IMR-90 (cell line): ENCODE measurements around the gene MPZL1. TPM values are rescaled to one million over a fixed set of nuclear protein-coding genes. Genes with fewer than 3 reads are reported as not detected.

Source experiments
- ATAC-seq: fragments of 200-7000 bp; cut with Tn5 transposase; 2 replicates; pipeline ENCODE4 v1.9.1; 2020; ENCODE audit warnings: low read depth, mild to moderate bottlenecking, moderate library complexity
- BruUV-seq: library from RNA; stranded (reverse); fragments of 400-500 nt; replicated peaks from 2 replicates; lab custom pipeline; 2021; lab: Mats Ljungman, UMichigan
- CTCF ChIA-PET: fragments of 300-600 bp; formaldehyde crosslinking; extraction: SDS; loops from one replicate; lab custom pipeline; 2021; ENCODE audit warnings: antibody characterized with exemption; lab: Yijun Ruan, JAX
- POLR2A ChIA-PET: fragments of 300-600 bp; sonication (Branson Sonifier 250); formaldehyde crosslinking; loops from one replicate; lab custom pipeline; 2022; ENCODE audit warnings: antibody characterized with exemption; ENCODE audit not compliant: unreplicated experiment; lab: Charles Lee
- DNase-seq: peaks from one replicate; pipeline ENCODE4 v3.0.0; 2013
- H2AFZ ChIP-seq: replicated peaks from 2 replicates; pipeline ENCODE3; 2013; ENCODE audit warnings: low read length, mild to moderate bottlenecking; ENCODE audit not compliant: poor library complexity
- H2AK5ac ChIP-seq: 2 replicates; pipeline ENCODE4 v1.6.1; 2013; ENCODE audit warnings: low read depth, low read length, inconsistent platforms
- H2AK9ac ChIP-seq: replicated peaks from 2 replicates; pipeline ENCODE3; 2013; ENCODE audit warnings: mild to moderate bottlenecking, low read depth, low read length, moderate library complexity; ENCODE audit not compliant: poor library complexity
- H2BK120ac ChIP-seq: 2 replicates; pipeline ENCODE4 v1.6.1; 2013; ENCODE audit warnings: low read depth, low read length, inconsistent platforms
- H2BK15ac ChIP-seq: 3 replicates; pipeline ENCODE4 v1.6.1; 2013; ENCODE audit warnings: low read depth, low read length, inconsistent platforms
- H2BK20ac ChIP-seq: 2 replicates; pipeline ENCODE4 v1.6.1; 2013; ENCODE audit warnings: low read depth, mild to moderate bottlenecking, inconsistent platforms, low read length, moderate library complexity
- H2BK5ac ChIP-seq: 2 replicates; pipeline ENCODE4 v1.6.1; 2013; ENCODE audit warnings: mild to moderate bottlenecking, low read depth, low read length, inconsistent platforms; ENCODE audit not compliant: poor library complexity, severe bottlenecking
- H3K14ac ChIP-seq: replicated peaks from 2 replicates; pipeline ENCODE4 v1.6.1; 2013; ENCODE audit warnings: low read depth, low read length, inconsistent platforms
- H3K18ac ChIP-seq: 2 replicates; pipeline ENCODE4 v1.6.1; 2013; ENCODE audit warnings: low read depth, low read length, control low read depth
- H3K23ac ChIP-seq: 2 replicates; pipeline ENCODE4 v1.6.1; 2013; ENCODE audit warnings: low read depth, low read length, inconsistent platforms
- H3K27ac ChIP-seq: 2 replicates; pipeline ENCODE4 v1.5.1; 2013; ENCODE audit warnings: mild to moderate bottlenecking, control low read depth, low read length; ENCODE audit not compliant: insufficient read depth
- H3K27me3 ChIP-seq: 2 replicates; pipeline ENCODE4 v1.6.1; 2013; ENCODE audit warnings: low read length; ENCODE audit not compliant: control insufficient read depth, insufficient read depth
- H3K36me3 ChIP-seq: 2 replicates; pipeline ENCODE4 v1.6.1; 2013; ENCODE audit warnings: low read length, mixed read lengths; ENCODE audit not compliant: control insufficient read depth, insufficient read depth
- H3K4ac ChIP-seq: 2 replicates; pipeline ENCODE4 v1.6.1; 2013; ENCODE audit warnings: low read depth, low read length, inconsistent platforms
- H3K4me1 ChIP-seq: 2 replicates; pipeline ENCODE4 v1.6.1; 2013; ENCODE audit warnings: low read length, mixed read lengths; ENCODE audit not compliant: control insufficient read depth, insufficient read depth
- H3K4me2 ChIP-seq: 2 replicates; pipeline ENCODE4 v1.6.1; 2013; ENCODE audit warnings: low read depth, mild to moderate bottlenecking, control low read depth, low read length, moderate library complexity
- H3K4me3 ChIP-seq: 2 replicates; pipeline ENCODE4 v1.5.1; 2013; ENCODE audit warnings: low read depth, mild to moderate bottlenecking, control low read depth, low read length, moderate library complexity; ENCODE audit not compliant: insufficient read depth
- H3K56ac ChIP-seq: 2 replicates; pipeline ENCODE4 v1.6.1; 2013; ENCODE audit warnings: low read length, inconsistent platforms; ENCODE audit not compliant: insufficient read depth; ENCODE audit errors: extremely low read depth
- H3K79me1 ChIP-seq, 2 experiments: 2 replicates each; pipeline ENCODE4 v1.6.1; 2013; ENCODE audit warnings: low read length in 2 of 2, inconsistent platforms in 1 of 2, low read depth in 1 of 2
- H3K9ac ChIP-seq: 2 replicates; pipeline ENCODE4 v1.6.1; 2013; ENCODE audit warnings: low read depth, low read length, control low read depth
- H3K9me1 ChIP-seq: 2 replicates; pipeline ENCODE4 v1.6.1; 2013; ENCODE audit warnings: low read length, inconsistent platforms; ENCODE audit not compliant: insufficient read depth
- H3K9me3 ChIP-seq: 2 replicates; pipeline ENCODE4 v1.6.1; 2013; ENCODE audit warnings: low read length; ENCODE audit not compliant: control insufficient read depth, insufficient read depth
- H4K20me1 ChIP-seq: 2 replicates; pipeline ENCODE4 v1.6.1; 2013; ENCODE audit warnings: low read length, inconsistent platforms; ENCODE audit not compliant: insufficient read depth
- H4K5ac ChIP-seq: 2 replicates; pipeline ENCODE4 v1.6.1; 2013; ENCODE audit warnings: mild to moderate bottlenecking, low read depth, low read length, control low read depth
- H4K8ac ChIP-seq, 2 experiments: 2 replicates each; pipeline ENCODE4 v1.6.1; 2013; ENCODE audit warnings: low read depth in 2 of 2, low read length in 2 of 2, control low read depth in 1 of 2, inconsistent platforms in 1 of 2
- H4K91ac ChIP-seq: 2 replicates; pipeline ENCODE4 v1.6.1; 2013; ENCODE audit warnings: low read depth, low read length, inconsistent platforms; ENCODE audit not compliant: insufficient read depth
- BHLHE40 ChIP-seq: fragments of 150-350 bp; IDR thresholded peaks from 2 replicates; pipeline ENCODE4 v1.6.1; 2016; ENCODE audit warnings: mild to moderate bottlenecking, low read depth, low read length
- CEBPB ChIP-seq: IDR thresholded peaks from 2 replicates; pipeline ENCODE4 v1.6.1; 2012; ENCODE audit warnings: low read depth, low read length, improper control_type of control experiment
- CHD1 ChIP-seq: IDR thresholded peaks from 2 replicates; pipeline ENCODE4 v1.6.1; 2012; ENCODE audit warnings: low read depth, low read length, improper control_type of control experiment
- FOS ChIP-seq: fragments of 150-350 bp; IDR thresholded peaks from 2 replicates; pipeline ENCODE4 v1.6.1; 2016; ENCODE audit warnings: low read depth, low read length
- MXI1 ChIP-seq: IDR thresholded peaks from 2 replicates; pipeline ENCODE4 v1.6.1; 2012; ENCODE audit warnings: low read depth, mild to moderate bottlenecking, low read length, moderate library complexity, borderline replicate concordance
- RCOR1 ChIP-seq: IDR thresholded peaks from 2 replicates; pipeline ENCODE4 v1.6.1; 2012; ENCODE audit warnings: mild to moderate bottlenecking, low read length, improper control_type of control experiment; ENCODE audit not compliant: insufficient replicate concordance
- SMC3 ChIP-seq: fragments of 150-350 bp; IDR thresholded peaks from 2 replicates; pipeline ENCODE4 v1.6.1; 2016; ENCODE audit warnings: low read depth, mild to moderate bottlenecking, antibody characterized with exemption, low read length, moderate library complexity
- whole genome bisulfite sequencing, 2 experiments: methylation state at CpG; one replicate each; pipeline versions ENCODE4 v1.1.5 to v1.1.7; 2013; ENCODE audit warnings: missing lambda C conversion rate in 2 of 2; ENCODE audit not compliant: insufficient read length in 1 of 2; ENCODE audit errors: extremely low coverage in 2 of 2; 5-methylcytosine and 5-hydroxymethylcytosine counted together
- dilution Hi-C: fragments of 300-500 bp; cut with HindIII; formaldehyde crosslinking; loops from one replicate; pipeline ENCODE4 v1.14.3; 2018; ENCODE audit warnings: low sequenced_read_pairs; ENCODE audit not compliant: unreplicated experiment
- in situ Hi-C: fragments of 300-500 bp; cut with MboI; formaldehyde crosslinking; loops from 3 replicates; pipeline ENCODE4 v1.14.3; 2019; ENCODE audit warnings: low sequenced_read_pairs, inconsistent platforms, mixed read lengths
- intact Hi-C: fragments of 100-400 bp; cut with micrococcal nuclease; formaldehyde crosslinking; loops from 2 replicates; pipeline ENCODE4 v1.10.0; 2022
- polyA plus RNA-seq, 3 experiments: library from polyadenylated mRNA; depleted of rRNA; stranded (reverse); fragments of >200 nt; gene quantifications; 2 replicates each; pipeline ENCODE4 v1.2.3, GENCODE V29; 2012; ENCODE audit warnings: low replicate concordance in 1 of 3
- total RNA-seq: library from RNA; depleted of rRNA; stranded (reverse); fragments of >200 nt; gene quantifications from 2 replicates; pipeline ENCODE4 v1.2.3, GENCODE V29; 2012

MPZL1 gene
- total and polyA plus RNA-seq, 2 of the 4 experiments (the other 2 are of a cell fraction), result 55.3 to 87.3 TPM

DNA sequence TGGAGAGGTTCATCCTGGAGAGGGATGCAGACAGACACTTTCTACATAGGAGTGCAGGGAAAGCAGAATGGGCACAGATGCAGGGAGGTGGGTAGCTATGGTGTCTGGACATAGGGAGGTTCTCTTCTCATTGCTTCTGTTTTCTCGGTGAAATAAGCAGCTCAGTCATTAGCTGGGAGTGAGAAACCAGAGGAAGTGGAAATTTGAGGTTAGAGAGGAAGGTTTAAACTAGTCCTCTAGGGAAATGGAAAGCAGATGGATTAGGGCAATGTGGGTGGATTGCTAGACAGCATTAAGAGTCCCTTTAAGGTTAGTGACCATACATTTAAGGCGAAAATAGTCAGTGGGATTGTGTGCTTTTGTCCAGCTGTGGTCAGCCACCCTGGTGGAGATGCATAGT lies 39.6 kb downstream of the MPZL1 start:
- Histone ChIP-seq H2AK5ac (no peak overlapping the region), H3K9me1 (peaks cover 7% of the 10 kb centered on the region), H3K14ac (0 out of 2 replicates have a peak overlapping the region, but pooled peaks have one; percentile 24), H2BK20ac (no peak overlapping the region), H2AFZ (no peak overlapping the region), H2AK9ac (no peak overlapping the region), H3K23ac (no peak overlapping the region), H3K27me3 (no peaks in the 10 kb centered on the region), H3K4me1 (peaks cover 9% of the 10 kb centered on the region), H4K8ac (no peak overlapping the region), H3K9ac (no peak overlapping the region), H4K20me1 (peaks cover 72% of the 10 kb centered on the region), H4K91ac (no peak overlapping the region), H2BK120ac (no peak overlapping the region), H3K27ac (no peak overlapping the region), H3K79me1 (peaks cover 34 to 87% of the 10 kb centered on the region in 2 experiments), H3K4ac (no peak overlapping the region), H3K9me3 (no peaks in the 10 kb centered on the region), H2BK5ac (no peak overlapping the region), H3K36me3 (peaks cover 2% of the 10 kb centered on the region), H2BK15ac (no peak overlapping the region), H3K56ac (no peak overlapping the region), H3K18ac (no peak overlapping the region), H3K4me2 (no peak overlapping the region), H3K4me3 (no peak overlapping the region), H4K5ac (no peak overlapping the region)
- ChIA-PET POLR2A (no interaction called here), CTCF (no interaction called here)
- DNase-seq (no peak), ATAC-seq (no peak)
- intact Hi-C loops, result no loop called here
- no TSS peak for BruUV-seq
- dilution Hi-C loops, result no loop called here
- TF ChIP-seq BHLHE40 (no peak), CEBPB (no peak), CHD1 (no peak), MXI1 (no peak), SMC3 (no peak), RCOR1 (no peak), FOS (no peak)
- 100% methylated on average over 1 of the region's 2 CpGs; no CpG with 5 or more reads in 1 of the 2 experiments for WGBS, 2 experiments
- in situ Hi-C loops, result no loop called here
